H9 (cell line): ENCODE results near the gene PTGES2. TPM values are rescaled to one million over a fixed set of nuclear protein-coding genes. Genes with fewer than 3 reads are reported as not detected.
A peak's percentile ranks its signal among the peaks of the same experiment; 100 is the strongest.

Experiments used
- DNase-seq: peaks from one replicate; pipeline ENCODE4 v3.0.0-alpha.2; 2017
- H2AFZ ChIP-seq: one replicate; pipeline ENCODE4 v1.6.1; 2013; ENCODE audit warnings: mild to moderate bottlenecking, low read length, control low read depth, moderate library complexity
- H2AK5ac ChIP-seq: 2 replicates; pipeline ENCODE4 v1.6.1; 2013; ENCODE audit warnings: low read length, control low read depth, mixed read lengths; ENCODE audit not compliant: insufficient read length
- H2BK120ac ChIP-seq: one replicate; pipeline ENCODE4 v1.6.1; 2013; ENCODE audit warnings: low read depth, mild to moderate bottlenecking, low read length, control low read depth, inconsistent platforms; ENCODE audit not compliant: poor library complexity, severe bottlenecking
- H2BK12ac ChIP-seq: 2 replicates; pipeline ENCODE4 v1.6.1; 2013; ENCODE audit warnings: low read length, control low read depth, mixed read lengths, low read depth; ENCODE audit not compliant: insufficient read length
- H2BK15ac ChIP-seq: 2 replicates; pipeline ENCODE4 v1.6.1; 2013; ENCODE audit warnings: low read depth, low read length, control low read depth
- H2BK20ac ChIP-seq: one replicate; pipeline ENCODE4 v1.6.1; 2013; ENCODE audit warnings: low read depth, mild to moderate bottlenecking, low read length, control low read depth, inconsistent platforms; ENCODE audit not compliant: poor library complexity, severe bottlenecking
- H2BK5ac ChIP-seq: 2 replicates; pipeline ENCODE4 v1.6.1; 2013; ENCODE audit warnings: low read length, control low read depth, mixed read lengths; ENCODE audit not compliant: insufficient read length
- H3K14ac ChIP-seq: 2 replicates; pipeline ENCODE4 v1.6.1; 2013; ENCODE audit warnings: low read length, control low read depth; ENCODE audit not compliant: insufficient read depth
- H3K18ac ChIP-seq: 2 replicates; pipeline ENCODE4 v1.6.1; 2013; ENCODE audit warnings: low read depth, mild to moderate bottlenecking, mixed read lengths, low read length, control low read depth; ENCODE audit not compliant: insufficient read length
- H3K23ac ChIP-seq: 2 replicates; pipeline ENCODE4 v1.6.1; 2013; ENCODE audit warnings: low read length, control low read depth, mixed read lengths, low read depth; ENCODE audit not compliant: insufficient read length
- H3K23me2 ChIP-seq: 2 replicates; pipeline ENCODE4 v1.6.1; 2013; ENCODE audit warnings: low read depth, mild to moderate bottlenecking, mixed read lengths, low read length, control low read depth; ENCODE audit not compliant: insufficient read length, poor library complexity, severe bottlenecking
- H3K27ac ChIP-seq: 2 replicates; pipeline ENCODE4 v1.5.1; 2013; ENCODE audit warnings: low read length, control low read depth, mixed read lengths, low read depth; ENCODE audit not compliant: insufficient read length
- H3K27me3 ChIP-seq: 2 replicates; pipeline ENCODE4 v1.6.1; 2013; ENCODE audit warnings: low read length, control low read depth, inconsistent platforms; ENCODE audit not compliant: insufficient read depth
- H3K4ac ChIP-seq: 2 replicates; pipeline ENCODE4 v1.6.1; 2013; ENCODE audit warnings: low read depth, mild to moderate bottlenecking, control low read depth, inconsistent platforms, low read length, moderate library complexity
- H3K4me1 ChIP-seq: 2 replicates; pipeline ENCODE4 v1.6.1; 2013; ENCODE audit warnings: low read length, control low read depth, inconsistent platforms; ENCODE audit not compliant: insufficient read depth
- H3K4me2 ChIP-seq: 2 replicates; pipeline ENCODE4 v1.6.1; 2013; ENCODE audit warnings: low read length, control low read depth, mixed read lengths; ENCODE audit not compliant: insufficient read length, insufficient read depth
- H3K56ac ChIP-seq: 2 replicates; pipeline ENCODE4 v1.6.1; 2013; ENCODE audit warnings: low read depth, mild to moderate bottlenecking, mixed read lengths, low read length, control low read depth; ENCODE audit not compliant: insufficient read length
- H3K79me1 ChIP-seq: 2 replicates; pipeline ENCODE4 v1.6.1; 2013; ENCODE audit warnings: low read depth, mild to moderate bottlenecking, moderate library complexity, low read length, control low read depth, inconsistent platforms; ENCODE audit not compliant: insufficient read depth, poor library complexity, severe bottlenecking
- H3K79me2 ChIP-seq: 2 replicates; pipeline ENCODE4 v1.6.1; 2013; ENCODE audit warnings: low read length, control low read depth, inconsistent platforms; ENCODE audit not compliant: insufficient read depth
- H3K9ac ChIP-seq: 2 replicates; pipeline ENCODE4 v1.6.1; 2013; ENCODE audit warnings: low read length, control low read depth, mixed read lengths; ENCODE audit not compliant: insufficient read length; ENCODE audit errors: extremely low read depth
- H3K9me3 ChIP-seq: one replicate; pipeline ENCODE4 v1.6.1; 2013; ENCODE audit warnings: low read depth, low read length, inconsistent platforms; ENCODE audit not compliant: control insufficient read depth
- H3T11ph ChIP-seq: one replicate; pipeline ENCODE4 v1.6.1; 2013; ENCODE audit warnings: mild to moderate bottlenecking, low read length, control low read depth, inconsistent platforms
- H4K20me1 ChIP-seq: one replicate; pipeline ENCODE4 v1.6.1; 2013; ENCODE audit not compliant: control insufficient read depth, insufficient read length, insufficient read depth
- H4K5ac ChIP-seq: 2 replicates; pipeline ENCODE4 v1.6.1; 2013; ENCODE audit warnings: low read depth, mild to moderate bottlenecking, mixed read lengths, low read length, control low read depth; ENCODE audit not compliant: insufficient read length
- H4K8ac ChIP-seq: replicated peaks from 2 replicates; pipeline ENCODE4 v1.6.1; 2013; ENCODE audit warnings: low read length, control low read depth, mixed read lengths, low read depth; ENCODE audit not compliant: insufficient read length
- H4K91ac ChIP-seq: 2 replicates; pipeline ENCODE4 v1.6.1; 2013; ENCODE audit warnings: low read depth, mild to moderate bottlenecking, moderate library complexity, mixed read lengths, low read length, control low read depth; ENCODE audit not compliant: insufficient read length
- H3K27ac Mint-ChIP-seq, 3 experiments: 2 replicates in 2 of 3; 3 replicates in 1 of 3; pipeline ENCODE4 v1.8.0; 2020 to 2021; ENCODE audit warnings: mixed read lengths in 3 of 3, mild to moderate bottlenecking in 1 of 3, moderate library complexity in 1 of 3
- H3K27me3 Mint-ChIP-seq: 2 replicates; pipeline ENCODE4 v1.8.0; 2021; ENCODE audit warnings: low read depth, mild to moderate bottlenecking, moderate library complexity, mixed read lengths
- H3K36me3 Mint-ChIP-seq, 3 experiments: 2 replicates in 2 of 3; 3 replicates in 1 of 3; pipeline ENCODE4 v1.8.0; 2020 to 2021; ENCODE audit warnings: low read depth in 3 of 3, mixed read lengths in 3 of 3; ENCODE audit not compliant: insufficient read depth in 1 of 3
- H3K4me1 Mint-ChIP-seq, 2 experiments: 2 replicates each; pipeline ENCODE4 v1.8.0; 2020; ENCODE audit warnings: mixed read lengths in 2 of 2
- H3K4me3 Mint-ChIP-seq, 2 experiments: 2 replicates in 1 of 2; 3 replicates in 1 of 2; pipeline ENCODE4 v1.8.0; 2020 to 2021; ENCODE audit warnings: mild to moderate bottlenecking in 2 of 2, mixed read lengths in 2 of 2, moderate library complexity in 1 of 2
- H3K9me3 Mint-ChIP-seq, 2 experiments: 2 replicates in 1 of 2; 3 replicates in 1 of 2; pipeline ENCODE4 v1.8.0; 2020; ENCODE audit warnings: mild to moderate bottlenecking in 2 of 2, mixed read lengths in 2 of 2, moderate library complexity in 1 of 2
- CTCF ChIP-seq: fragments of 200-600 bp; sonication (generic); conservative IDR thresholded peaks from 3 replicates; pipeline ENCODE4 v1.8.0; 2021; ENCODE audit warnings: antibody characterized with exemption, mild to moderate bottlenecking
- WGBS: extraction: QIAGEN DNeasy Blood & Tissue Kit; methylation state at CpG from one replicate; pipeline ENCODE4 v1.1.7; 2013; ENCODE audit warnings: missing lambda C conversion rate, low lambda C conversion rate, mixed read lengths; ENCODE audit not compliant: insufficient read length; ENCODE audit errors: extremely low coverage; 5-methylcytosine and 5-hydroxymethylcytosine counted together
- total RNA-seq: library from RNA; stranded (reverse); gene quantifications from 2 replicates; pipeline ENCODE4 v1.2.1, GENCODE V29; 2021

PTGES2 gene
- total RNA-seq, 1 experiment from 2014 or later, result 63.9 TPM

GRCh38 chr9:128146591-128147120 is 19.1 kb upstream of the PTGES2 start:
- TF ChIP-seq CTCF, result no peak
- H3K27me3 Mint-ChIP-seq, result peaks cover 10% of the 10 kb centered on the region

More at GRCh38 chr9:128146591-128147120, 19.1 kb upstream of the PTGES2 start:
- Histone ChIP-seq H3K27ac (no peak overlapping the region), H3K14ac (no peak overlapping the region), H3K79me1 (no peaks in the 10 kb centered on the region), H2BK20ac (no peak overlapping the region), H4K20me1 (no peaks in the 10 kb centered on the region), H4K5ac (no peak overlapping the region), H3K23ac (no peak overlapping the region), H3K4me1 (no peaks in the 10 kb centered on the region), H3K23me2 (no peaks in the 10 kb centered on the region), H3K9ac (no peak overlapping the region), H3K4me2 (no peak overlapping the region), H2BK5ac (no peak overlapping the region), H4K8ac (no peak overlapping the region), H2AK5ac (no peak overlapping the region), H3K18ac (no peak overlapping the region), H2BK12ac (no peak overlapping the region), H3K27me3 (no peaks in the 10 kb centered on the region), H3K79me2 (no peaks in the 10 kb centered on the region), H3K9me3 (no peaks in the 10 kb centered on the region), H2AFZ (no peak overlapping the region), H3K56ac (no peak overlapping the region), H2BK120ac (no peak overlapping the region), H3K4ac (no peak overlapping the region), H2BK15ac (no peak overlapping the region), H4K91ac (no peak overlapping the region), H3T11ph (no peak overlapping the region)
- H3K36me3 Mint-ChIP-seq, result no peaks in the 10 kb centered on the region
- no peak overlapping the region; a peak in 2 of 5 replicates for H3K4me3 Mint-ChIP-seq
- peaks cover 11 to 18% of the 10 kb centered on the region in 2 experiments for H3K4me1 Mint-ChIP-seq
- no peaks in the 10 kb centered on the region for H3K9me3 Mint-ChIP-seq
- no CpG with 5 or more reads among the region's 8 CpGs for WGBS
- DNase-seq, result peak; percentile 24
- H3K27ac Mint-ChIP-seq, result no peak overlapping the region
